HG03521 (cell line): ENCODE measurements around the gene BIK.
"Not testable (repeated sequence)": the region's sequence is repeated elsewhere in the genome, so short reads cannot be mapped to it uniquely, and the experiment has no call there.

ENCODE experiments used
- ATAC-seq: cut with Tn5 transposase; IDR thresholded peaks from one replicate; pipeline ENCODE4 v1.9.1; 2021; ENCODE audit warnings: mild to moderate bottlenecking, moderate library complexity; ENCODE audit not compliant: unreplicated experiment

BIK gene

DNA sequence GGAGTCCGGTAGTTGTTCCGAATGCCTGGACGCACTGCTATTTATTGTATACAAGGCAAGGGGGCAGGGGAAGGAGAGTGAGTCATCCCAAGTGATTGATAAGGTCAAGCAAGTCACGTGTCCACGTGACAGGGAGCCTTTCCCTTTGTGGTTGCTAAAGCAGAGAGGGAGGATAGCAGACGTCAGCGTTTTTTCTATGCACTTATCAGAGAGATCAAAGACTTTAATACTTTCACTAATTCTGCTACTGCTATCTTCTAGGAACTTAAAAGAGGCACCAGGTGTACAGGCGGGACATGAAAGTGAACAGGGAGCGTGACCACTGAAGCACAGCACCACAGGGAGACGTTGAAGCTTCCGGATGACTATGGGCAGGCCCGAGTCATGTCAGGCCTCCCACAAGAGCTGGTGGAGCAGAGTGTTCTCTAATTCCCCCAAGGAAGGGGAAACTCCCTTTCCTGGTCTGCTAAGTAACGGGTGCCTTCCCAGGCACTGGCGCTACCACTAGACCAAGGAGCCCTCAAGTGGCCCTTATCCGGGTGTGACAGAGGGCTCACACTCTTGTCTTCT lies 6.4 kb upstream of the BIK start:
- ATAC-seq, result not testable (repeated sequence)

DNA sequence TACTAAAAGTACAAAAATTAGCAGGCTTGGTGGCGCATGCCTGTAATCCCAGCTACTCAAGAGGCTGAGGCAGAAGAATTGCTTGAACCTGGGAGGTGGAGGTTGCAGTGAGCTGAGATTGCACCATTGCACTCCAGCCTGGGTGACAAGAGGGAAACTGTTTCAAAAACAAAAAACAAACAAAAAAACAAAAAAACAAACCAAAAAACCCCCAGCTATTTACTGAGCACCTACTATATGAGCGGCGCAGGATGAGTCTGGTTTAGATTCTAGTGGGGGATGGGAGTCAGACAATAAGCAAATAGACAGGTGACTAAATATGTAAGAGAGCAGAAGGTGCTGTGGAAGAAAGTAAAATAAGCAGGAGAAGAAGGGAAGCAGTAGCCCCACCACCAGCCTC lies 5.6 kb upstream of the BIK start:
- ATAC-seq, result not testable (repeated sequence)

DNA sequence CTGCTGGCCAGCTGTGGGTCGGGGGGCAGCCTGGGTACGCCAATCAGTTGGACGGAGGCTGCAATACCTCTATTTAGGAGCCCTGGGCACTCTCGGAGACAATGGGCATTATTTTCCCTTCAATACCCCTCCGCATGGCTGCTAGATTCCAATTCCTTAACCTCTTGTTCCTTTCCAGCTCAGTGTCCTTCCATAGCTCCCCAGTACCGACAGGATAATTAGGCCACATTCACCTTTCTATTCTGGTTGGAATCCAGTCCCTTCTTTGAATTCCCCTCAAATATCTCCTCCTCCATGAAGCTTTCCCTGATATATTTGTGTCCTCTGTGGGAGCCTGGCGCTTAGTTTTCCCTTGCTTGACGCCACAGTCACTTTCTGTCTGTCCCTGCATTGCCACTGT lies 4.2 kb upstream of the BIK start:
- no peak for ATAC-seq

DNA sequence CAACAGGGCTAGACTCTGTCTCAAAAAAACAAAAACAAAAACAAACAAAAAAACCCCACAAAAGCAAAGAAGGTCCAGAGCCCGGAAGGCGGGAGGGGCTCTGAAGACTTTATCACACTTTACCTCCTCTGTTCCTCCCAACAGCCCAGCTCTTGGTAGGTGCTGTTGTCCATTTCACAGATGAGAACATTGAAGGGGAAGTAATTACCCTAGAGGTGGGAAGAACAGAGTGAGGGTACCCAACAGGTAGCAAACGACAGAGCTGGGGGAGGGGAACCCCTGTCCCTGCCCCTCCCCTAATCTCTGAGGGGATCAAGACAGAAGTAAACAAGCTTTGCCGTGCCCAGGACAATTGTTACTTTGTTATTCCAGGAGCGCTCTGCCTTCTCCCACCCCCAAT lies 1.0 kb upstream of the BIK start:
- ATAC-seq, result no peak

DNA sequence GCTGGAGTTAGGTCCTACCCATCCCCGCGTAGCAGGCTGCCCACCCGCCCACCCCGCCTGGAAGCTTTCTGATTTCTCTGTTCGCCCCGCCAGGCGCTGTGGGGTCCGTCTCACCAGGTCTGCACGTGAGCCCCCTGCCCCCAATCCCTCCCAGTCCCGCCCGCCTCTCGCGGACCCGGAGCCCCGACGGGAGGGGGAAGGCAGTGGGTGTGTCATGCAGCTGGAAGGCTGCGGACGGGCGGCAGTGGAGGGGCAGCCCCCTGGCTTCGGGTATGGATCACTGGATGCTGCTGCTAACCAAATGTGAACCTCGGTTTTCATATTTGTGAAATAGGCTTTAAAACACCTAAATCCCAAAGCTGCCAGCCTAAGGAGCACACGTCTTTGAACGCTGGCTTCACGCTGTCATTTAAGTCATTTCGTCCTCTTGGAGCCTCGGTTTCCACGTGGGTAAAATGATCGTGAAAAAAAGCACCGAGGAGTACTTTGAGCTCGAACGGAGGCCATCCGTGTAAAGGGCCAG lies 568 bp upstream of the BIK start:
- no peak for ATAC-seq

DNA sequence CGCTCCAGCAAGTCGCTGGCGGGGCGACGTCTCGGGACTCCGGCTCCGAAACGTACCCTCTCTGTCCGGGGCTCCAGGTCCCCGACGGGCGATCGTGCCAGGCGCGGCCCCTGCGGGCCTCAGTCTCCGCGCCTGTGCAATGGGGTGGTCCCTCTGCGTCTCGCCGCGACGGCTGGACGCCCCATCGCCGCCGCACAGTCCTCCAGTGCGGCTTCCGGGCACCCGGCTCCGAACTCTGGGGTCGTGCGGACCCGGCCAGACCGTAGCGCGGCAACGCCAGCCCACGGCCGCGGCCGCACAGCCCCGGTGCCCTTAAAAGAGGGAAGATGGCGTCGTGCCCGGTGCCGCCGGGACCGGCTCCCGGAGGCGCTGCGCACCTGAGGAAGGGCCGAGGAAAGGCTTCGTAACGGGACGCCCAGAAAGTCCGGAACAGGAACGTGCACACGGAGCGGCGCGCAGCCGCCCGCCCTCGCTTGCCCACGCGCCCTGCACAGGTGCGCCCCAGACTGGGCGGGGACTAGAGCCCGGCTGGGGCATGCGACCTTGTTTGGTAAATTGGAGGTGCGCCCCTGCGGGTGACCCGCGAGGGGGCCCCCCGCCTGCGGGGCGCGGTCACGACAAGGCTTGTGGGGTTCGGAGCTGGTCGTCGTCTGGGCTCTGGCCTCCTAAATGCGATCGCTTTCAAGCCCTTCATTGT lies 525 bp downstream of the BIK start:
- peak; percentile 39 for ATAC-seq

DNA sequence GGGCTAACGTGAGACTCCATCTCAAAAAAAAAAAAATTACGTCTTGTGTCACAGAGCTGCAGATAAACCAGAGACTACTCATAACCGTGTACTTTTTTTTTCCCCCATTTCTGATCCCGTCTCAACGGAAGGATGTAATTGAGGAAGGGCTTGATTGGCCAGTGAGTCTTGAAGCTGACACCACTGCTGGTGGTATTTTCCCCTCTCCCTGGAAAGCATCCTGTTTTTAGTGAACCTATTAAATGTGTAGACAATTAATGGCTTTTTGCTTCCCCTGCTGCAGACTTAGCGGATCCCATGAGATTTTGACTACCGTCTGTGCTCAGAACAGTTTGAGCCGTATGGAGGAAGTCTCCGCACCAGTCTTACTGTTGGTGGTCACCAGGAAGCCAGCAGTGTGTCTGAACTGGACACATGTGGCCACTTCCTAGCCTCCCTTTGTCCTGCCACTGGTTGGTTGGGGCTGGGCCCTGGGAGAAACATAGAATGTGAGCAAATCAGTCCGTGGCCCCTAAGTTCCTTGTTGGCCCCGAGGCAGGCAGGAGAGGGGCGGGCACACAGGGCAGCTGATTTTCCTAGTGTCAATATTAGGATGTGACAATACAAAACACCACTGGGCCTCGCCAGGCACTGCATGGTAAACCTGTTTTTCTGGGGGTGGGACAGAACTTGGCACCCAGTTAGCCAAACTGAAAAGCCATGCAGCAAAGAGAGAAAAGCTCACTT lies 3.1 kb downstream of the BIK start:
- ATAC-seq, result no peak

DNA sequence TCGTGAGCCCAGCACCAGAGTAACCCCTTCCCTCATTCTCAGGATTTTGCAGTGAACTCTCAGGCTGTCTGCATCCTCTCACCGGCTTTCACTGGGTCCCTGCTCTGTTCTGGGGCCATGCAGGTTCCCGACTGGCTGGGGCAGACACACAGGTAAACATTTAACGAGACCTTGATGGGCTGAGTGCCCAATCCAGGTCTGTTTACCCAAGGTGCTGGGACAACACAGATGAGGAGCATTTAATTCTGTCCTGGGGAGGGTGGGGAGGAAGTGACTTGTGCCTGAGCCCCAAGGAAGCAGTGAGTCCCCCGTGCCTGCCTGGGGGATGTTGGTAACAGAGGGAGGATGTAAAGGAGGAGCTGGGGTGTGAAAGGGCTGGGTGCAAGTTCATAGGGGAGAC lies 4.4 kb downstream of the BIK start:
- no peak for ATAC-seq

DNA sequence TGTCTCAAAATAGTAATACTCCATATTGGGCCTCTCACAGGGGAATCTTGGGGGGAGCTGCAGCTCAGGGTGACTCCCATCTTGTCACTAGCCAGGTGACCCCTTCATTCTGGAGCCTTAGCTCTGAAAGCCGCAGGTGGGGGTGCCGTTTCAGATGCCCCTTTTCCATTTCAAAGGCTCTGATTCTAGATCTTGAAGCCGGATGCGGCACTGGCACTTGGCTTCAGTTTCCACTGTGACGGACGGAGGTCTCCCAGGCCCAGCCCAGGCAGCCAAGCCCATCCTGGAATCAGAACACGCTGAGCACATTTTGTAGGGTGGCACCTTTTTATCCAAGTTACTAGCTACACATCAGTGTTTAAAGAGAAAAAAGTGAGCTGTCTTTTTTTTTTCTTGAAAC lies 6.4 kb downstream of the BIK start:
- ATAC-seq, result no peak

DNA sequence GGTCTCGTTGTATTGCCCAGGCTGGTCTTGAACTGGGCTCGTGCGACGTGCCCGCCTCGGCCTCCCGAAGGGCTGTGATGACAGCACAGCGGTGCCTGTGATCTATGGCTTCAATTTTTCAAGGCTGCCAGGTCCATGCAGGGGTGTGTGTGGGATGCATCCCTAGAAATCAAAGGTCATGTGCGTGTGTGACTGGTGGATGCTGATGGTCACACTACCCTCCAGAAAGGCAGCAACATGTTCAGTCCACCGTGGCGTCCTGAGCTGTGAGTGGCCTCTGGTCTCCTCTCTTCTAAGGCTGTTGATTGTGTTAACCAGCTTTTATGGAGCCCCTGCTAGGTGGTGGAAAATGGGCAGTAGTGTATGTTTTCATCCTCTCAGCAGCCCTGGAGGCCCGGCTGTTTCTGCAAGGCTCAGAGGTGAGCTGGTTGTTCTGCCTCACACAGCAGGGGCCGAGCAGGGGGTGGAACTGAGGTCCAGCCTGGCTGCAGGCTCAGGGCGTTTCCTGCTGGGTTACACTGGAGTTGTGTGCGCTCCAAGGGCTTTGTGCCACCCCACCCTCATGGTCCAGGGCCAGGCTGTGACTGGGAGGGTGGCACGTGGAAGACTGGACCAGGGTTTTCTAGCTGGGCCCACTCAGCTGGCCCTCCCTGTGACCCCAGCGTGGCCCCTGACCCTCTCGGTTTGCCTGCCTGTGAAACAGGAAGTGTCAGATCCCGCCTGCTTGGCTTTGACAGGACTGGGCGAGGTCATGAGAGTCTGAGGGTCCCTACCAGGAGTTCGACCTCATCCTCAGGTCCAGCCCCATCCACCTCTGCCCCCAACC lies 7.7 kb downstream of the BIK start:
- peak; percentile 3 for ATAC-seq

DNA sequence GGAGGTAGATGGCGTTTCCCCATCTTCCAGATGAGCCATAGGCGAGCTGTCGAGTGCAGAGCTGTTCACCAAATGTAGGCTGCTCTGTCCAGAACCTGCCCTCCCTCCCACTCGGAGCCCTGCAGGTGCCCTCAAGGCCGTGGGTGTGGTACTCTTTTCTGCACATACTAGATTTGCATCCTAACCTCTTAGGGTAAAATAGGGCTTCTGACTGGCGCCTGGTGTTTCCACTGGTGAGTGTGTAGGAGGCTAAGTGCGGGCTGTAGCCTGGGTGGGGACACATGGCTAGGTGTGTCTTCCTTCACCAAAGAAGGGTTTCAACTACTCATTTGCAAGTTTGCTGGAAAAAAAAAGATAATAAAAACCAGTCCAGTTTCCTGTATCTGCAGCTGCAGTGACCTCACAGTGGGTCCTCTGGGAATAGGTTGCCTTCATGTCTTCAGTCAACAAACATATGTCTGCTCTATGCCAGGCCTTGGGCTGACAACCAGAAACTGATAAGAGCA lies 8.5 kb downstream of the BIK start:
- ATAC-seq, result peak; percentile 57

DNA sequence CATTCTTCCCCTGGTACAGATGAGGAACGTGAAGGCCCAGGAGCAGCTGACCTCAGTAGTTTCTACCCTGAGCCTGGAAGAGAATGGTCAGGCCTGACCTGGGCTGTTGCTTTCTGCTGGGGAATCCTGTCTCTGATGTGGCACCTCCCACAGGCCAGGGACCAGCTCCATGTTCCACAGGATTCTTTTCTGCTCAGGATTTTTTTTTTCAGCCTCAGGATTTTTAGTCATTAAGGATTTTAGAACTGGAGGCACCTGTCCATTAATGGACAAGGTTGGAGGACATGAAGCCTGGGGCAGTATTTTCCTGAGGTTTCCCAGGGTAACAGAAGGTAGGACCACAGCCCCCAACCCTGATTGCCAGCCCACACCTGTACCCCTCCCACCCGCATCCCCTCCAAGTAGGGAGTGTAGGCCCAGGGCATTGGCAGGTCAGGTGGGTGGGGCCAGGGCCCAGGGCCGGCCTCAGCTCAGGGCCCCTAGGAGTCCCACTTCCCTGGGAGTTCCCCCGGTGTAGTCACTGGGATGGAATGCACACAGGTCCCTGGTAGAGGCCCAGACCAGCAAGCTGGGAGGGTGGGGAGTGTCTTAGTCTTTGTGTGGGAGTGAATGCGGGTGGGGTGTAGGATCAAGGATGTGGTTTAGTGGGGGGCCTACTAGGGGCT lies 16.1 kb downstream of the BIK start:
- no peak for ATAC-seq

DNA sequence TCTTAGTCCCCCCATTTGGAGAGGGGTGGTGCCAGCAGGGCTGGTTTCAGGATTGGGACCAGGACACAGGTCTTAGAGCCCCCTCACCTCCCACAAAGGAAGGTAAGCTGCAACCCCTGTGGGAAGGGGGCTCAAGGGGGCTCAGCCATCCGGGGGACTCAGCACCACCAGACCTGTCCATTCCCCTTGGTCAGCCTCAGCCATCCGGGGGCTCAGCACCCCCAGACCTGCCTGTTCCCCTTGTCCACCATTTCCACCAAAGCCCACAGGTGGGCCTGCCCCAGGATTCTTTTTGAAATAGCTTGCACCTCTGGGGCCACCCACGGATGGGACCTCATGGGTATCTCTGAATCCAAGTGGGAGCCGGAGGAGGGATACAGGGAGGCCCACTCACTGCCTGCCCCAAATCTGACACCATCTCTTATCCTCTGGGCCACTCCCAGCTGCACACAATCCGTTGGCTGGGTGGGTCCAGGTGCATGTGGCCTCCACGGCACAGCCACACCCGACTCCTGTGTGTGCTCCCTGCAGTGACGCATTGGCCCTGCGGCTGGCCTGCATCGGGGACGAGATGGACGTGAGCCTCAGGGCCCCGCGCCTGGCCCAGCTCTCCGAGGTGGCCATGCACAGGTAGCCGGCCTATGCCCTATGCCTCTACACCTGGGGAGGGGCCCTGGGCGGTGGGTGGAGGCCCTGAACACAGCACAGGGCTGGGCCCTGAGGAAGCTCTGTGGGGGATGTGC lies 16.8 kb downstream of the BIK start:
- ATAC-seq, result no peak

DNA sequence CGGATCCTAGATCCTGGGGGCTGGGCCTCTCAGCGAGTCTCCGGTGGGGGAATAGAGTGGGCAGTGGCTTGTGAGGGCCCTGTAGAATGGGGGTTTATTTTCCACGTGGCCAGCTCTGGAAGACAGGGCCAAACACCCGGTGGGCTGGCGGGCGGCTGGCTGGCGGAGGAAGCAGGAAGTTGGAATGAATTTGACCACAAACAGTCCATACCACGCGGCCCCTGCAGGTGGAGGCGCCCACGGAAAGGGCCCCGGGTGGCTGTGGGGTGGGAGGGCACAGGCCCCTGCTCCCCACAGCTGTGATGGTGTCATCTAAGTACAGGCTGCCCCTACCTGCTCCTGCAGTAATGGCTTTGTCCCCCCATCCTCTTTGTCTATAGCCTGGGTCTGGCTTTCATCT lies 17.6 kb downstream of the BIK start:
- no peak for ATAC-seq

DNA sequence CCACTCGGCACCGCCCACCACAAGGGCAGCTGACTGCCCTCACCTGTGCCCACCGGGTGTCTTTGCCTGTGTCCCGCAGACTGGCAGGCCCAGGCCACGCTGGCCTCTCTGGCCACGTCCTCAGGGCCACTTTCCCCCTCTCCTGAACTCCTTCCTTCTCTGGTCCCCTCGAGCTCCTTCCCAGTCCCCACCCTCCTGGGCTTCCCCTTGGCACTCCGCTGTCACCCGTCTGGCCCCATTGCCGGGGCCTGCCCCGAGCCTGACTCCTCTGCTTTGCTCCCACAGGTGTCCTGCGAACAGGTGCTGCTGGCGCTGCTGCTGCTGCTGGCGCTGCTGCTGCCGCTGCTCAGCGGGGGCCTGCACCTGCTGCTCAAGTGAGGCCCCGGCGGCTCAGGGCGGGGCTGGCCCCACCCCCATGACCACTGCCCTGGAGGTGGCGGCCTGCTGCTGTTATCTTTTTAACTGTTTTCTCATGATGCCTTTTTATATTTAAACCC lies 18.4 kb downstream of the BIK start:
- ATAC-seq, result no peak

DNA sequence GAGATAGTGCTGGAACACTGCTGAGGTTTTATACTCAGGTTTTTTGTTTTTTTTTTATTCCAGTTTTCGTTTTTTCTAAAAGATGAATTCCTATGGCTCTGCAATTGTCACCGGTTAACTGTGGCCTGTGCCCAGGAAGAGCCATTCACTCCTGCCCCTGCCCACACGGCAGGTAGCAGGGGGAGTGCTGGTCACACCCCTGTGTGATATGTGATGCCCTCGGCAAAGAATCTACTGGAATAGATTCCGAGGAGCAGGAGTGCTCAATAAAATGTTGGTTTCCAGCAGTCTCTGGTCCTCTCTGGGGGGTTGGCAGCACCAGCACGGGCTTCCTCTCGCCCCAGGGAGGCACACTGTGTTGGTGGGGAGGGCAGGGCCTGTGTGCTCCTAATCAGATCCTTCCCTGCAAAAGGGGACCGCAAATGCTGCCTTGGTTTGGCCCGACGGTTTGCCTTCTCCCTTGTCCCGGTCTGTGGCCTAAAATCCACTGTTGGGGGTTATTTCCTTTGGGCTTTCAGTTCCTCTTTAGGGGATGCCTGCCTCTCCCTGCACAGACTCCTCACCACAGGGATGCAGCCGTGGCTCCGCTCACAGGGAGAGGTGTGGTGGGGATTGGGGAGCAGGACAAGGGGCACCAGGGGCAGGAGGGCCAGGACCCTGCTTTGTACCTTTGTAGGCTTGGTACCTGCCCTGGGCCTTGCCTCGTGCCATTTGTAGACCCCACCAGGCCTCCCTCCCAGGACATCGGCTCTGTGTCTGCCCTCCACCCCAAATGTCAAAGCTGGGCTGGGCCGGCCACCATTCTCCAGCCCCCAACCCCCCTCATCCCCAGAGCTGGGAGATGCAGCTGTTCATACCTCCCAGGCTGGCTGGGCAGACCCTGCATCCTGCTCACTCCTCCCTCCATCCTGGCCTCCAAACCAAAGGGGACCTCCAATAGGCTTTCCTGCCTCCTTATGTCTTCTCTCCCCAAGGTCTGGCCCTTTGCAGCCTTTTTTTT lies 19.2 kb downstream of the BIK start:
- no peak for ATAC-seq

DNA sequence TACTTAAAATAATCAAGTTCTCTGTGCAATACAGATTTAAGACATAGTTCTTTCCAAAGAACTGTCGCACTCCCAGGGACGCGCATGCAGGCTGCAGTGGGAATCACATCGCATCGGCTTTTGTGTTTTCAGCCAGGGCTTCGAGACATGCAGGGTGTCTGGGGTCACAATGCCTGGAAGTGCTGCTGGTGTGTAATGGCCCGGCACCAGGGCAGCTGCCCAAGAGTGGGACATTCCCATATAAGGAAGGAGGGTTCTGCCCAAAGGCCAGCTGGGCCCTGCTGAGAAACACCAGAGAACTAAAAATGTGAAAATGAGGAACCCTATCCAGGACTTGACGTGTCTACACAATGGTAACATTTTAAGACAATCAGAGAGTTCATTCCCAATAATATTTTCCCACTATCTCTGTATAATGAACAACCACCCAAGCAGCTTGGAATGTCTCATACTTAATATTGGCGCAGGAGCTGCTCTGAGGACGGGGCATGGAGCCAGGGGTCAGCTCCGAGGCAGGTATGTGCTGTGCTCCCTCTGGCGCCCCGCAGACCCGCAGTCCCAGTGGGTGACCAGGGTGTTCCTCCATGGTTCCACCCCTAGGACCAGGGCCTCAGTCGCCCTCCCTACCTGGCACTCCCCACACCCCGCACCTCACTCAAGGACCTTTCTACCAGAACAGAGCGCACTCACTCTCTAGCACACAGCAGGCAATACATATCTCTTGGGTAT lies 21.4 kb downstream of the BIK start:
- ATAC-seq, result no peak

DNA sequence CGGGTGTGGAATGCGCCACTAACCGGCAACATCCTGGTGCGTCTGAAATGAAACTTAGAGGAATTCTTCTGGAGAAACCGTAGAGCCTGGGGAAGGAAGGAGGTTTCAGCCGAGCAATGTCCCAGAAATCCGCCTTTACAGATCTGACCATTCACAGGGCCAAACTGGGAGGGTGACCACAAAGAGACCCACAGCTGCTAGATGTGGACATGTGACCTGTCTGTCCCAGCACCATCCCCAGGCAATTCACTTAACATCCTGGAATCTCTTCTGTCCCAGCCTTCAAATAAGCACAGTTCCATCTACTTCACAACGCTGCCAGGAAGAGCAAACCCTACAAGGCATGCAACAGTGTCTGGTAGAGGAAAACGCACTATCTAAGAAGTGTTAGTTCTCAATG lies 22.9 kb downstream of the BIK start:
- no peak for ATAC-seq
